Measurements from ENCODE around the gene KDM4B.

- TF ChIP-seq CTCF (IDR thresholded peaks at IDR 0.05; ENCODE audit: insufficient read depth, low read length) (no peak), REST (IDR thresholded peaks at IDR 0.05; ENCODE audit: insufficient replicate concordance, low read depth) (no peak)
Observed at GRCh38 chr19:5153601-5154128, 184.8 kb downstream of the KDM4B start.
